GM23248 (cell line): Measurements from ENCODE around the gene DUS2. TPM values are rescaled to one million over a fixed set of nuclear protein-coding genes. Genes with fewer than 3 reads are reported as not detected.

ENCODE experiments used
- DNase-seq: peaks from one replicate; pipeline ENCODE4 v3.0.0-alpha.2; 2015
- H2AFZ ChIP-seq: fragments of 200-600 bp; sonication (generic); 2 replicates; pipeline ENCODE4 v1.6.1; 2016; ENCODE audit warnings: antibody characterized with exemption
- H3F3A ChIP-seq: fragments of 200-600 bp; sonication (generic); 2 replicates; pipeline ENCODE4 v1.6.1; 2016; ENCODE audit warnings: mild to moderate bottlenecking, antibody characterized with exemption, mixed run types; ENCODE audit not compliant: insufficient read depth
- H3K27ac ChIP-seq: fragments of 200-600 bp; sonication (generic); 2 replicates; pipeline ENCODE4 v1.5.1; 2016; ENCODE audit warnings: mild to moderate bottlenecking
- H3K27me3 ChIP-seq: fragments of 200-600 bp; sonication (generic); replicated peaks from 2 replicates; pipeline ENCODE4 v1.6.1; 2016; ENCODE audit warnings: mild to moderate bottlenecking; ENCODE audit not compliant: insufficient read depth
- H3K36me3 ChIP-seq: fragments of 200-600 bp; sonication (generic); 2 replicates; pipeline ENCODE4 v1.6.1; 2016; ENCODE audit warnings: low read depth, mild to moderate bottlenecking
- H3K4me1 ChIP-seq: fragments of 200-600 bp; sonication (generic); 2 replicates; pipeline ENCODE4 v1.6.1; 2016; ENCODE audit warnings: mild to moderate bottlenecking; ENCODE audit not compliant: insufficient read depth
- H3K4me2 ChIP-seq: fragments of 200-600 bp; sonication (generic); one replicate; pipeline ENCODE4 v1.6.1; 2016; ENCODE audit warnings: mild to moderate bottlenecking; ENCODE audit not compliant: unreplicated experiment
- H3K4me3 ChIP-seq: fragments of 200-600 bp; sonication (generic); 2 replicates; pipeline ENCODE4 v1.5.1; 2016; ENCODE audit warnings: mild to moderate bottlenecking
- H3K79me2 ChIP-seq: fragments of 200-600 bp; sonication (generic); 2 replicates; pipeline ENCODE4 v1.6.1; 2016; ENCODE audit warnings: mild to moderate bottlenecking; ENCODE audit not compliant: insufficient read depth
- H3K9ac ChIP-seq: fragments of 200-600 bp; sonication (generic); 2 replicates; pipeline ENCODE4 v1.6.1; 2016; ENCODE audit warnings: mild to moderate bottlenecking
- H3K9me2 ChIP-seq: fragments of 200-600 bp; sonication (generic); 2 replicates; pipeline ENCODE4 v1.6.1; 2016; ENCODE audit warnings: mixed run types, mild to moderate bottlenecking, moderate library complexity; ENCODE audit not compliant: insufficient read depth
- H3K9me3 ChIP-seq: fragments of 200-600 bp; sonication (generic); one replicate; pipeline ENCODE4 v1.6.1; 2017; ENCODE audit warnings: low read depth
- H4K20me1 ChIP-seq: fragments of 200-600 bp; sonication (generic); 2 replicates; pipeline ENCODE4 v1.6.0; 2016; ENCODE audit not compliant: insufficient read depth
- EZH2 ChIP-seq: fragments of 200-600 bp; sonication (generic); IDR thresholded peaks from 2 replicates; pipeline ENCODE4 v1.6.1; 2018; ENCODE audit warnings: antibody characterized with exemption, mild to moderate bottlenecking; ENCODE audit not compliant: insufficient read depth, poor library complexity, severe bottlenecking
- EZH2phosphoT487 ChIP-seq: fragments of 200-600 bp; sonication (generic); IDR thresholded peaks from 2 replicates; pipeline ENCODE4 v1.6.1; 2018; ENCODE audit warnings: antibody characterized with exemption, moderate library complexity, mild to moderate bottlenecking, low read depth; ENCODE audit not compliant: insufficient read depth
- WGBS, 2 experiments: methylation state at CpG; one replicate each; pipeline ENCODE4 v1.1.6; 2015 to 2017; ENCODE audit warnings: low lambda C conversion rate in 2 of 2, low coverage in 1 of 2; ENCODE audit errors: missing lambda C conversion rate in 2 of 2; 5-methylcytosine and 5-hydroxymethylcytosine counted together
- in situ Hi-C: fragments of 300-500 bp; cut with MboI; formaldehyde crosslinking; loops from 2 replicates; pipeline ENCODE4 v1.15.0; 2020
- polyA plus RNA-seq: library from polyadenylated mRNA; unstranded; fragments of >200 nt; fragmentation: Nextera tagmentation; extraction: Ambion mirVana; gene quantifications from 2 replicates; pipeline ENCODE4 v1.2.1, GENCODE V29; 2016
- total RNA-seq: library from RNA; depleted of rRNA; stranded (reverse); fragments of >200 nt; shearing (Covaris generic); gene quantifications from 2 replicates; pipeline ENCODE4 v1.2.3, GENCODE V29; 2014

DUS2 gene
- total and polyA plus RNA-seq, 2 experiments from 2014 or later = 14.0 to 18.4 TPM

- H3K9ac ChIP-seq = peak overlapping the region; percentile 83
- WGBS, 2 experiments = 1 to 2% methylated on average over 40 to 41 of the region's 45 CpGs
- H3K4me3 ChIP-seq = peak overlapping the region; percentile 95
- H3K36me3 ChIP-seq = no peaks in the 10 kb centered on the region
- peaks cover 41% of the 10 kb centered on the region for H3K79me2 ChIP-seq
- DNase-seq = peak; percentile 81
- H2AFZ ChIP-seq = peak overlapping the region; percentile 99
- no peaks in the 10 kb centered on the region for H3K27me3 ChIP-seq
- peaks cover 23% of the 10 kb centered on the region for H3F3A ChIP-seq
- peaks cover 18% of the 10 kb centered on the region for H3K4me1 ChIP-seq
- H4K20me1 ChIP-seq = no peaks in the 10 kb centered on the region
- TF ChIP-seq EZH2phosphoT487 (no peak), EZH2 (no peak)
- peak overlapping the region; percentile 91 for H3K4me2 ChIP-seq
- in situ Hi-C loops = no loop called here
- H3K9me2 ChIP-seq = no peaks in the 10 kb centered on the region
- peak overlapping the region; percentile 56 for H3K27ac ChIP-seq
- H3K9me3 ChIP-seq = no peaks in the 10 kb centered on the region
These were observed 61.6 kb downstream of the DUS2 start for GRCh38 chr16:68084504-68085258.

- Histone ChIP-seq H3K9ac (peak within 1 kb of the TSS; percentile 90), H3K27ac (peak within 1 kb of the TSS; percentile 81), H4K20me1 (no peaks in the 10 kb centered on the region), H2AFZ (peak within 1 kb of the TSS; percentile 99), H3K4me1 (peaks cover 18% of the 10 kb centered on the region), H3K27me3 (no peaks in the 10 kb centered on the region), H3K4me3 (peak within 1 kb of the TSS; percentile 95), H3K36me3 (no peaks in the 10 kb centered on the region), H3K9me3 (no peaks in the 10 kb centered on the region), H3K4me2 (peak within 1 kb of the TSS; percentile 95), H3F3A (peaks cover 23% of the 10 kb centered on the region), H3K79me2 (peaks cover 49% of the 10 kb centered on the region), H3K9me2 (no peaks in the 10 kb centered on the region)
- TF ChIP-seq EZH2 = no peak
- no peak for TF ChIP-seq EZH2phosphoT487
- WGBS, 2 experiments = 1% methylated on average over 65 to 82 of the region's 104 CpGs
- DNase-seq = peak; percentile 99
- in situ Hi-C loops = no loop called here
These were observed 62.4 kb downstream of the DUS2 start, which contains the start of gene NFATC3 for GRCh38 chr16:68085259-68086071. Gene NFATC3, plus strand, starts transcription at chr16:68085370. Its CDS starts 312 bp downstream, at chr16:68085682.

GRCh38 chr16:68086336-68086841 is 63.3 kb downstream of the DUS2 start:
- no peaks in the 10 kb centered on the region for H3K27me3 ChIP-seq
- H3K4me3 ChIP-seq = peak overlapping the region; percentile 95
- peaks cover 58% of the 10 kb centered on the region for H3K79me2 ChIP-seq
- in situ Hi-C loops = no loop called here
- H3K9ac ChIP-seq = peak overlapping the region; percentile 90
- H4K20me1 ChIP-seq = no peaks in the 10 kb centered on the region
- no peaks in the 10 kb centered on the region for H3K36me3 ChIP-seq
- H3K4me1 ChIP-seq = peaks cover 26% of the 10 kb centered on the region
- no peaks in the 10 kb centered on the region for H3K9me3 ChIP-seq
- H3K9me2 ChIP-seq = no peaks in the 10 kb centered on the region
- TF ChIP-seq EZH2phosphoT487 (no peak), EZH2 (no peak)
- peak overlapping the region; percentile 81 for H3K27ac ChIP-seq
- peak; percentile 75 for DNase-seq
- peak overlapping the region; percentile 90 for H2AFZ ChIP-seq
- H3F3A ChIP-seq = peaks cover 23% of the 10 kb centered on the region
- WGBS, 2 experiments = 1 to 3% methylated on average over 6 of the region's 6 CpGs
- H3K4me2 ChIP-seq = peak overlapping the region; percentile 95

GRCh38 chr16:68086860-68087268 is 63.8 kb downstream of the DUS2 start:
- TF ChIP-seq EZH2phosphoT487 (no peak), EZH2 (no peak)
- Histone ChIP-seq H3K27me3 (no peaks in the 10 kb centered on the region), H3K79me2 (peaks cover 63% of the 10 kb centered on the region), H3K9me3 (no peaks in the 10 kb centered on the region), H3K4me3 (peak overlapping the region; percentile 95), H2AFZ (peak overlapping the region; percentile 90), H3K9ac (peak overlapping the region; percentile 90), H3K4me1 (peaks cover 31% of the 10 kb centered on the region), H4K20me1 (no peaks in the 10 kb centered on the region), H3F3A (peaks cover 27% of the 10 kb centered on the region), H3K36me3 (no peaks in the 10 kb centered on the region), H3K27ac (peak overlapping the region; percentile 81), H3K4me2 (peak overlapping the region; percentile 95), H3K9me2 (no peaks in the 10 kb centered on the region)
- WGBS, 2 experiments = 6 to 8% methylated on average over 6 of the region's 6 CpGs
- DNase-seq = peak; percentile 53
- in situ Hi-C loops = no loop called here
